Measurements from ENCODE around the gene SLC11A1. TPM values are rescaled to one million over a fixed set of nuclear protein-coding genes. Genes with fewer than 3 reads are reported as not detected.
A peak's percentile ranks its signal among the peaks of the same experiment; 100 is the strongest.

The SLC11A1 gene
- total RNA-seq, 1 donor from 2014 or later, result 15.1 TPM

DNA sequence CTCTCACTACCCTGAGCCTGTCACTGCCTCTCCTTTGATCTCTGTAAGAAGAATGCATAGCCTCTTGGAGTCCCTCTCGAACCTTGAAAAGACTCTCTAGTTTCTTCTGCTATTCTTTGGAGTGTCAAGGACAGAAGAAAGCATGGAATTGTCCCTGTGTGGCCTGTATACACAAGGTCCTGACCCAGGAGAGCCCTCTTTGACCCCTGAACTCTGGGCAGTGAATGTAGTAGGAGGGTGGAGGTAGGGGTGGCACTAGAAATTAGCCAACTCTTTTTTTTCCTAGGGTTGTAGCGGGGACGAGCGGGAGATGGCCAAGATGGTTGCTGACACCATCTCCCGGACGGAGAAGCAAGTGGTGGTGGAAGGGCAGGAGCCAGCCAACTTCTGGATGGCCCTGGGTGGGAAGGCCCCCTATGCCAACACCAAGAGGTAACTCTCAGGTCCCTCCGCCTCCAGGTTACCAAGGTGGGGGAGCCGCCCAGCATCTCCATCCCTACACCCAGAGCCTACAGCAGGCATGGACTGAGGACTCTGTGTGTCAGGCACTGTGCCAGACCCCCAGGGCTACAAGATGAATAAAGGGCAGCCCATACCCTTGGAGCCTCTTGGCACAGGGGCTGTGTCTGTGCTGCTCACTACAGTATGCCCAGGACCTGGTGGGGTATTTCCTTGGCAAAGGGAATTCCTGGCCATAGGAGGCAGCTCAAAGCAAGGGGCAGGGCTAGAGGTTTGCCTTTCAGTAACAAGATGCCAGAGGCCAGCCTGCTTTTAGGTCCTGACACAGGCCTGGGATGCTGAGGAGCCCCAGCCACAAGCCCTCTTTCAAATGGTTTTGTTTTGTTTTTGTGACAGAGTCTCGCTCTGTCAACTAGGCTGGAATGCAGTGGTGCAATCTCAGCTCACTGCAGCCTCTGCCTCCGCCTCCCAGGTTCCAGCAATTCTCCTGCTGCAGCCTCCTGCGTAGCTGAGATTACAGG, 53.2 kb downstream of the SLC11A1 start:
- DNase-seq (ENCODE audit: low spot score), result no peak

GRCh38 chr2:218436992-218437391, 54.9 kb downstream of the SLC11A1 start:
- DNase-seq (ENCODE audit: low spot score), result no peak

GRCh38 chr2:218437969-218438368, 55.9 kb downstream of the SLC11A1 start:
- no peak for DNase-seq (ENCODE audit: low spot score)

- DNase-seq (ENCODE audit: low spot score), result peak; percentile 30
These were observed 56.5 kb downstream of the SLC11A1 start for GRCh38 chr2:218438596-218438995.

GRCh38 chr2:218444692-218445357, 62.8 kb downstream of the SLC11A1 start:
- peak; percentile 87 for DNase-seq (ENCODE audit: low spot score)

DNA sequence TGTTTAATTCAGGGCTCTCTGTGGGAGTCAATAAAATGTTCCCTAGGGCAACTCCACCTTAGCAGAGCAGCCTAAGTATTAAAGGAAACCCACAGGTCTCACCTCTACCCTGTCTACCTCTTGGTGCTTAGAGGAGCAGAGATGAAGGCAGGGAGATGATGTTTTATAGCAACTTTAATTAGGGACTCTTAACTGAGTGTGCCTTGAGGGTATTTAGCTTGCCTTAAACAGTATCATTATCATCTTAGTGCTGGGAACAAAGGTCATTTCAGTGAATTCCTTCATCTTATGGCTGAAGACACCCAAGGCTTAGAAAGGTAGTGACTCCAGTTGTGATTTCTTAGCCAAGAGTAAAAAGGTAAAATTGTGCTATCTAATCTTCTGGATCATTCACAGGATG, 63.5 kb downstream of the SLC11A1 start:
- no peak for DNase-seq (ENCODE audit: low spot score)

Other genes with a start within 250 kb of the SLC11A1 start
- gene CXCR1, start 215.3 kb upstream of the SLC11A1 start, total RNA-seq, result not detected
- 239 TPM for gene ARPC2, start 165.1 kb upstream of the SLC11A1 start, total RNA-seq
- 49.3 TPM for gene GPBAR1, start 121.3 kb upstream of the SLC11A1 start, total RNA-seq
- 114 TPM for gene AAMP, start 112.1 kb upstream of the SLC11A1 start, total RNA-seq
- gene PNKD, start 111.8 kb upstream of the SLC11A1 start, total RNA-seq, result 154 TPM
- gene TMBIM1, start 89.8 kb upstream of the SLC11A1 start, total RNA-seq, result 388 TPM
- gene CATIP, start 25.4 kb upstream of the SLC11A1 start, total RNA-seq, result 3.4 TPM
- 184 TPM for gene CTDSP1, start 17.6 kb downstream of the SLC11A1 start, total RNA-seq
- 328 TPM for gene VIL1, start 36.9 kb downstream of the SLC11A1 start, total RNA-seq
- gene USP37, start 186.1 kb downstream of the SLC11A1 start, total RNA-seq, result 12.0 TPM
- gene CNOT9, start 186.6 kb downstream of the SLC11A1 start, total RNA-seq, result 27.6 TPM
- 0.49 TPM for gene PLCD4, start 225.6 kb downstream of the SLC11A1 start, total RNA-seq